Dendritic cell treated with granulocyte-macrophage colony-stimulating factor and Interleukin-4, amounts not matched to agents 40 ng/mL and 50 ng/mL, for 4 days (primary cell): ENCODE measurements around the gene EPHB6.

Experiments used
- H3K27ac Mint-ChIP-seq: one replicate; pipeline ENCODE4 v1.8.0; 2022; ENCODE audit warnings: mild to moderate bottlenecking, mixed read lengths
- H3K27me3 Mint-ChIP-seq: one replicate; pipeline ENCODE4 v1.8.0; 2022; ENCODE audit warnings: mild to moderate bottlenecking, mixed read lengths
- H3K36me3 Mint-ChIP-seq: one replicate; pipeline ENCODE4 v1.8.0; 2022; ENCODE audit warnings: low read depth, mixed read lengths
- H3K4me1 Mint-ChIP-seq: one replicate; pipeline ENCODE4 v1.8.0; 2022; ENCODE audit warnings: low read depth, mixed read lengths
- H3K4me3 Mint-ChIP-seq: one replicate; pipeline ENCODE4 v1.8.0; 2022; ENCODE audit warnings: mild to moderate bottlenecking, moderate library complexity, mixed read lengths
- H3K9me3 Mint-ChIP-seq: one replicate; pipeline ENCODE4 v1.8.0; 2022; ENCODE audit warnings: mixed read lengths
- intact Hi-C: fragments of 100-400 bp; cut with micrococcal nuclease; formaldehyde crosslinking; loops from one replicate; pipeline ENCODE4 v1.15.0; 2022

EPHB6 gene

DNA sequence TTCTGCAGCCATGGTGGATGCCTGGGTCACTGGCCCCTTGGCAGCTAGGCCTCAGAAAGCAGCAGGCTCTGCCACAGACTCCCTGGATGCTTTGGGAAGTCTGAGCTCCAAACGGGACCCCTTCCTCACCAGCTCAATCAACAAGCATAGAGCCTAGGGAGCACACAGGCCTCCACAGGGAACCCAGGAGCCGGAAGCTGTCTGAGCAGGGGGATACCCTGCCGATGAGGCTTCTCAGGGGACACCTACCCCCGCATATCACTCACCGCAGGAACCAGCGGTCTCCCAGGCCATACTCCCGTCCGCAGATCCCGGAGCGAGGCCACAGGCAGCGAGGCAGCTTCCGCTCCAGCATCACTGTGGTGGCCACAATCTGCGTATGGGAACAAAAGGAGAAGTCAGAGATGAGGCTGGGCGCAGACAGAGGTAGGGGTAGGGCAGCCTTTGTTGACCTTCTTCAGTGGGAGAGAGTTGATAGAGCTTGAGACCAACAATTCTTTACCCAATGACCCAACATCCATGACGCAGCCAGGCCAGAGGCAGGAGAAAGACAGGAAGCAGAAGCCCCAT is 17.3 kb downstream of the EPHB6 start:
- peaks cover 39% of the 10 kb centered on the region for H3K36me3 Mint-ChIP-seq
- H3K4me3 Mint-ChIP-seq, result no peak overlapping the region
- no peak overlapping the region for H3K27ac Mint-ChIP-seq
- H3K9me3 Mint-ChIP-seq, result no peaks in the 10 kb centered on the region
- no peaks in the 10 kb centered on the region for H3K4me1 Mint-ChIP-seq
- intact Hi-C loops, result no loop called here
- H3K27me3 Mint-ChIP-seq, result peaks cover 5% of the 10 kb centered on the region

DNA sequence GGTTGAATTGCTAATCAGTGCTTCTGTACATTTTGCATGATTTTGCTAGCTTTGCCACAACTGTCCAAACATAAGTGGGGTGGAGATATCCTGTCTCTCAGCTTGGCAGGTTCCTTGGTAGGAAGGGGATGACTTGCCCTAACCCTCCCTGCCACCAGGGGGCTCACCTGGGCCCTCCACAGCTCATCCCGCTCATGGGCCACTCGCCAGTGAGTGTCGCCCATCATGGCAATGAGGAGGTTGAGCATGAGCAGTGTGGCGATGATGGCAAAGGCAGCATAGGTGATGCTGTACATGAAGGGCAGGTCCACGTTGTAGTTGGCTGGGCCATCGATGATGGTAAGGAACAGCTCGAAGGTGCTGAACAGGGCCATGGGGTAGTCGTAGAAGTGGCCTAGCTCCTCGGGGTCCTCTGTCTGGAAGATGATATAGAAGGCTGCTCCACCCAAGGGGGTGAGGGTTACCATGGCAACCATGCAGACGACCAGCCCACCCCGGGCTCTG is 18.5 kb downstream of the EPHB6 start:
- Mint-ChIP-seq H3K9me3 (no peaks in the 10 kb centered on the region), H3K27me3 (peaks cover 5% of the 10 kb centered on the region), H3K4me1 (no peaks in the 10 kb centered on the region), H3K4me3 (no peak overlapping the region), H3K27ac (no peak overlapping the region), H3K36me3 (peaks cover 29% of the 10 kb centered on the region)
- intact Hi-C loops, result no loop called here

DNA sequence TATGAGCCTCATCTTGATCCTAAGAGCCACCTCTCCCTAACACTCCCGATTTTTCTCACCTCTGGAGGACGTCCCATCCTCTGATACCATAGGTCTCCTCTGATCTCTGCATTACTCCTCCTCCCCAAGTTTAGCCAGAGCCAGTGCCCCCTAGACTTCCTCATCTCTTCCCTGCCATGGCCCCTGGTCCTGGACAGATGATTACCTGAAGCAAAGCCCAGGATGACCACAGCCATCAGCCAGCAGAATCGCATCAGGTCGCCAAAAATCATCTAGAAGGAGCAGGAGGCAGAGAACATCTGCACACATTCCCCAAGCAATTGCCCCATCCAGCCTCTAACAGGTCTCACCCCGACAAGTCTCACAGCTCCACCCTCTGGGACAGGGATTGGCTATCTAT is 19.0 kb downstream of the EPHB6 start:
- Mint-ChIP-seq H3K9me3 (no peaks in the 10 kb centered on the region), H3K36me3 (peaks cover 24% of the 10 kb centered on the region), H3K4me3 (no peak overlapping the region), H3K27ac (no peak overlapping the region), H3K27me3 (peaks cover 5% of the 10 kb centered on the region), H3K4me1 (no peaks in the 10 kb centered on the region)
- intact Hi-C loops, result no loop called here

DNA sequence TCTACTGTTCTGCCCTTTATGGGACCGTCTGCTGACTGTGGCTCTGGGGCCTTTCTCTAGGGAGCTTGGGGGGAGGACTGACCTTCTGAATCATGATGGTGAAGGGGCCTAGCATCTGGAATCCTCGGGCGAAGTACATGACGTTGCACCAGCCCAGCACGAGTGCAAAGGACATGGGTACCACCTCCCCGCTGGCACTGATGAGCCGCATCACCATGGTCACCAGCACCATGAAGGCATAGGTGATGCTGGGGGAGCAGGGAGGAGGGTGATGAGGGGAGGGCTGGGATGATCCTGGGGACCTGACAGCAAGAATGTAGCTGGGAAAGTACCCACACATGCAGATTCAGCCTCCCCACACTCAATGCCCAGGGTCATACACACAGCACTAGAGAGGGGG is 19.5 kb downstream of the EPHB6 start:
- Mint-ChIP-seq H3K4me1 (no peaks in the 10 kb centered on the region), H3K36me3 (peaks cover 21% of the 10 kb centered on the region), H3K27ac (no peak overlapping the region), H3K9me3 (no peaks in the 10 kb centered on the region), H3K4me3 (no peak overlapping the region), H3K27me3 (peaks cover 6% of the 10 kb centered on the region)
- intact Hi-C loops, result no loop called here

DNA sequence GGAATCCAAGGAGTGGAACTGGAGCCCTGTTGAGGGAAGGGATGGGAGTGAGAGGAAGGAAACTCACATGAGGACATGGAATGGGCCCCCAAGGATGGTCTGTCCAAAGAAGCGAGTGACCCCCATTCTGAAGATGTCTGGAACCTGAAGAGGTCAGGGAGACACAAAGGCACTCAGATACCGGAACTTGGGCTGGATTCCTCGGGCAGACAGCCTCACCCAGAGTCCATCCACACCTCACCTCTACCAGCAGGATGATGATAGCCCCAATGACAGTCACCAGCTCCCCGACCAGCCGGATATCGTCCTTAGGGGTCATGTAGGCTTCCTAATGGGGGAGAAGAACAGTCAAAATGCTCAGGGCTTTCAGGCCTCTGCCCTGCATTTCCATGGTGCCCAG is 20.0 kb downstream of the EPHB6 start:
- intact Hi-C loops, result no loop called here

DNA sequence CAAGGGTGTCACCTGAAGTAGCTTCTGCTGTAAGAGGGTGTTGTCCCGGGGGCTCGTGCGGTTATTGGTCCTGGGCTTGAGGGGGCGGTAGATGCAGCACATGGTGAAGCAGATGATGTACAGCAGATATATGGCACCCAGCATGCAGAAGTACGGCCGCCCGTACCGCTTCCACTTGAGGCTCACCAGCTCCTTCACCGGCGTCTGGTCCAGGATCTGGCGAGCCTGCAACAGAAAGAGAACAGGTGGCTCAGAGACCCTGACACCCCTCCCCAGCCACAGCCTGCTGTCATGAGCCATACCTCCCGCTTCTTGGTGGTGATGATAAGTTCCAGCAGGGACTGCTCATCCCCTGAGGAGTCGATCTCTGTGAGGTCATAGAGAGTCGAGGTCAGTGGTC is 20.6 kb downstream of the EPHB6 start:
- H3K9me3 Mint-ChIP-seq, result no peaks in the 10 kb centered on the region
- H3K27ac Mint-ChIP-seq, result no peak overlapping the region
- H3K4me3 Mint-ChIP-seq, result no peak overlapping the region
- H3K36me3 Mint-ChIP-seq, result peaks cover 13% of the 10 kb centered on the region
- peaks cover 9% of the 10 kb centered on the region for H3K27me3 Mint-ChIP-seq
- intact Hi-C loops, result no loop called here
- H3K4me1 Mint-ChIP-seq, result no peaks in the 10 kb centered on the region

More for the DNA sequence above, 20.0 kb downstream of the EPHB6 start:
- Mint-ChIP-seq H3K9me3 (no peaks in the 10 kb centered on the region), H3K4me1 (no peaks in the 10 kb centered on the region), H3K27ac (no peak overlapping the region), H3K4me3 (no peak overlapping the region), H3K36me3 (peaks cover 19% of the 10 kb centered on the region), H3K27me3 (peaks cover 9% of the 10 kb centered on the region)

DNA sequence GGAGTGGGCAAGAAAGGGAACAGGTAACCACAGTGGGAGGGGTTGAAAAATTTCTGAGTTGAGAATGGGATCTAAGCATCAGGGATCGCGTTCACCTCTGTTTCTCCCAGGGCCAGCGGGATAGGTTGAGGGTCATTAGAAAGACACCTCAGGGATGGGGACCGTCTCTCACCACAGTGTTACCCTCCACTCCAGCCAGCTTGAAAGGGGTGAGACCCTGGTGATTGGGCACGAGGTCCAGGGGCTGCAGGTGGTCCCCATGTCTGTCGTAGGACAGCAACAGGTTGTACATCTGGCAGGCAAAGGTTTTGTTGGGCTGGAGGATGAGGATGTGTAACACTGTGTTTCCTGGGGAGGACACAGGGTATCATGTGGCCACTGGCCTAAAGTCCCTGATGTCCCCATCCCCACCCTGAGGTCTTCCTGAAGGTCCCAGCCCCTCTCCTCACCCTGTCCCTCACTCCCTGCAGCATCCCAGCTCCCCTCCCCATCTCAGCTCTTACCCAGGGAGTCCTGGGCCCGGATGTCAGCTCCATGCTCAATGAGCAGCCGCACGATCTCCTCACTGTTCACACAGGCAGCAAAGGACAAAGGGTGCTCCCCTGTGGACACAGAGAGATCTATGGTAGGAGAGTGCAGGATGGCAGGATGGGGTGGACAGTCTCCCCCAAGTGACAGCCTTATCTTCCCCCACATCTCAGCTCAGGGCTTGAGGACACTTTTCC is 21.5 kb downstream of the EPHB6 start:
- H3K27me3 Mint-ChIP-seq, result peaks cover 9% of the 10 kb centered on the region
- intact Hi-C loops, result no loop called here
- H3K4me3 Mint-ChIP-seq, result no peak overlapping the region
- no peak overlapping the region for H3K27ac Mint-ChIP-seq
- H3K4me1 Mint-ChIP-seq, result no peaks in the 10 kb centered on the region
- H3K9me3 Mint-ChIP-seq, result no peaks in the 10 kb centered on the region
- peaks cover 3% of the 10 kb centered on the region for H3K36me3 Mint-ChIP-seq

DNA sequence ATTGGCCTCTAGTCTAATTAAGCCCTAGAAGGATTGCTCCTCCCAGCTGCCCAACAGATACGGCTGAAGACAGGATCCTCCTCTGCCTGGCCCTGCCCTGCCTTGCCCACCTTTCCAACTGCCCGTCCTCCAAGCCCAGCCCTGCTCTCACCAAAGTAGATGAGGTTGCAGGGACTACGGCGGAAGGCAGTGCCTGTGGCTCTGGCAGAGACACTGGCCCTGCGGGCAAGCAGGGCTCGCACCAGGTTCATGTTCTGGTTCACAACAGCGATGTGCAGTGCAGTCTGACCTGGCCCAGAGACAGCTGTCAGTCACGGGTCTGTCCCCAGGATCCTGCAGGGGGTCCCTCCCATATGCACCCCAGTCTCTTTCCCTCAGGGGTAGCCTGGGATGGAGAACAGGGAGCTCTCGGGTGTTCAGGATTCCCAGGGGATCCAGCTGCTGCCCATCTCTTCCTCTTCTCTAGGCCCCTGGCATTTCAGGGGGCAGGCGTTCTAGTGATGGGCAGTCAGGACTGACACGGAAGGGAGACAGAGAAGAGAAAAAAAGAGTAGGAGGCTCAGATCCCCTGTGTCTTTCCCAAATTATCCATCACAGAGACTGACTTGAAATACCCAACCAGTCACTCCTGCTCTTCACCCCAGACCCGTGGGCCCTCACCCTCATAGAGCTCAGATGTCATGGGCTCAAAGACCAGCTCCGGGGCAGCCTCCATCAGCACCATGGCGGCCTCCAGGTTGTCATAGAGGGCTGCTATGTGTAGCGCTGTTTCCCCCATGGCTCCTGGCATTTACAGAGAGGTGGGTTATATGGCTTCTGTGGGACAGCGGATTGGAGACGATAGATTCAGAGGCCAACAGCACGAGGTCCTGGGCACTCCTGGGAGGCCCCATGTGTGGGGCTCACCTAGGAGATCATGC is 22.4 kb downstream of the EPHB6 start:
- no peaks in the 10 kb centered on the region for H3K36me3 Mint-ChIP-seq
- peaks cover 10% of the 10 kb centered on the region for H3K27me3 Mint-ChIP-seq
- H3K4me3 Mint-ChIP-seq, result no peak overlapping the region
- H3K27ac Mint-ChIP-seq, result no peak overlapping the region
- no peaks in the 10 kb centered on the region for H3K9me3 Mint-ChIP-seq
- H3K4me1 Mint-ChIP-seq, result no peaks in the 10 kb centered on the region
- intact Hi-C loops, result loop anchor here (1.0 kb wide), 1 partner anchor 114 kb away; no protein-coding TSS in a partner anchor

DNA sequence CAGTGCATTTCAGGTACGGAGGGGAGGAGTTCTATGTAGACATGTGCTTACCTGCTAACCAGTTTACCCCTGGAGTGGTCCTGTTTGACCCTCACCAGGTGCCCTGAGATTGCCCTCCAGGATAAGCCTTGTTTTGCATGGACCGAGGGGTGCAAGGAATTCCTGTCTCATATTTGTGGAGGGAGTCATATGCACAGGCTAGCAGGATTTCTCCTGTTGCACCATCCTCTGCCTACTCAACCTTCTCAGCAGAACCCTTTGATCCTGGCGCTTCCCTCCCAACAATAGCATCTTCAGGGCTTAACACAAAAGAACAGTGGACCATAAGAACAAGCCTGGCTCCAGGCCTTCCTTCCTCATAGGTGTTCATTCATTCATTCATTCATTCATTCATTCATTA is 23.4 kb downstream of the EPHB6 start:
- Mint-ChIP-seq H3K9me3 (no peaks in the 10 kb centered on the region), H3K27me3 (peaks cover 14% of the 10 kb centered on the region), H3K4me1 (no peaks in the 10 kb centered on the region), H3K36me3 (no peaks in the 10 kb centered on the region), H3K27ac (no peak overlapping the region), H3K4me3 (no peak overlapping the region)
- intact Hi-C loops, result no loop called here

DNA sequence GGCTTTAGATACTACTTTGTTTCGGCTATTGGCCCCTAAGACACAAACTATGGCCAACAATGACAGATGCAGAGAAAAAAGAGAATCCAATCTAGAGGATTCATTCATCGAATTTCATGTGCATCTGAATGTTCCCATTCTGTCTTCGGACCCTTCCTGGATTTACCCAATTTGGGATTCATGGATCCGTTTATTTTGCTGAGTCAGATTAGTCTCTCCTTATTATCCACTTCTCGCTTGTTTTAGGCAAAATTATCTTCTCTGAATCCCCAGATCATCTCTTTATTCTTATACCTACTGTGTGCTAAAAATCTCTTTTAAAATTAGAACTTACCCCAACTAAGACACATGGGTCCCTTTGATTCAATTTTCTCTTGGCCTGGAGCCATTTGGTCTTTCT is 24.2 kb downstream of the EPHB6 start:
- Mint-ChIP-seq H3K27me3 (peaks cover 14% of the 10 kb centered on the region), H3K4me3 (no peak overlapping the region), H3K9me3 (no peaks in the 10 kb centered on the region), H3K36me3 (no peaks in the 10 kb centered on the region), H3K4me1 (no peaks in the 10 kb centered on the region), H3K27ac (no peak overlapping the region)
- intact Hi-C loops, result no loop called here

DNA sequence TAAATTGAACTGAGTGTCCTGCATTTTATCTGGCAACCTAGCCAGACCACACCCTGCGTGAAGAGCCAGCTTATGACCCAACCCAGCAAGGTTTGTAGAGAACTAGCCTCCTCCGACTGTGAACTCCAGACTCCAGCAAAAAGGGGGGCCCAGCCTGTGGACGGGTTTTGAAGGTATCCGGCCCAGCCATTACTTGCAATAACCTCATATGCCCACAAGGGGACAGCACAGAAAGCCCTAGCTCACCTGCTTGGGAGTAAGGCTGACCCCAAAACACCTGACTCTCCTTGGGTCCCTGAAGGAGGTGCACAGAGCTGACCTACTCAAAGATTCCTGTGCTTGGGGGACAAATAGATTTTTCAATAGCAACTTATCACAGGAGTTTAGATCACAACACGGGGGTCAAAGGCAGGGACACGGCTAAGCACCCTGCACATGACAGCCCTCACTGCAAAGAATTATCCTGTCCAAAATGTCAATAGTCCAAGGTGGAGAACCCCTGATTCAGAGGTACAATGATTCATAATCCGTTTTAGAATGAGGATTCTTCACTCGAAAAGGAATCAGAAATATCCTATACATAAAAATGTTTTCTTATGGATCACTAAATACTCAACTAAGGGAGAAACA is 26.1 kb downstream of the EPHB6 start:
- intact Hi-C loops, result loop anchor here (1.0 to 10.0 kb wide), 3 partner anchors 80 to 334 kb away; no protein-coding TSS in a partner anchor
- Mint-ChIP-seq H3K4me3 (no peak overlapping the region), H3K36me3 (no peaks in the 10 kb centered on the region), H3K27me3 (peaks cover 10% of the 10 kb centered on the region), H3K4me1 (no peaks in the 10 kb centered on the region), H3K27ac (no peak overlapping the region), H3K9me3 (no peaks in the 10 kb centered on the region)

DNA sequence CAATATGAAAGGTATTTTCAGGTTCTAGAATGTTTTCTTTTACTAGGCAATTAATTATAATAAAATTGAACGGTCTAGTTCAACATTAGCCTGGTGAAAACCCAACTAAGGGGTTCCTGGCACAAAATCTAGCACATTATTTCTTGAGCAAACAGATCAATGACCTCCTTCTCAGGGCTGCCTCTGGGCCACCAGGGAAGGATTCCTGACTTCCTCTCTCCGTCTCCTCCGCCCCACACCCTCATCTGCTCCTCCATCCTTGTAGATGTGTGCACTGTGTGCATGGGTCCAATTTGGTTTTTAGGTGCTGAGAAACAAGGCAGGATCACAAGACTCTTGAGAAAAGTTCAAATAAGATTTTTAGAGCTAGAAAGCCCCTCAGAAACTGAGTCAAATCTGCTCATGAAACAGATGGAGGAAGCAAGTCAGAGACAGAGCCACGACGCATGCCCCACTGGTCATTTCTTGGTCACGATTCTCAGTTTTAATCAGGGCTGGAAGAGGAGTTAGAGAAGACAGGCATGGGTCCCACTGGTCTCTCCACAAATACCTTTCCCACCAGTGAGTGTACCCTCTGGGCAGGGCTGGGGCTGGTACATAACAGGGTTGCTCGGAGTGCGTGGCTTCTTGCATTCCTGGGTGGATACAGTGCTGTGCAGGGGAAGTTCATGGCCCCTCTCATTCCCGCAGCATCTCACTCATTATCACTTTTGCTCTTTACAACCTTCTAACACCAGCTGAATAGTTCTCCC is 26.9 kb downstream of the EPHB6 start:
- Mint-ChIP-seq H3K4me1 (no peaks in the 10 kb centered on the region), H3K27me3 (peaks cover 9% of the 10 kb centered on the region), H3K36me3 (no peaks in the 10 kb centered on the region), H3K9me3 (no peaks in the 10 kb centered on the region), H3K4me3 (no peak overlapping the region), H3K27ac (no peak overlapping the region)
- intact Hi-C loops, result loop anchor here (1.0 to 10.0 kb wide), 3 partner anchors 79 to 333 kb away; no protein-coding TSS in a partner anchor

DNA sequence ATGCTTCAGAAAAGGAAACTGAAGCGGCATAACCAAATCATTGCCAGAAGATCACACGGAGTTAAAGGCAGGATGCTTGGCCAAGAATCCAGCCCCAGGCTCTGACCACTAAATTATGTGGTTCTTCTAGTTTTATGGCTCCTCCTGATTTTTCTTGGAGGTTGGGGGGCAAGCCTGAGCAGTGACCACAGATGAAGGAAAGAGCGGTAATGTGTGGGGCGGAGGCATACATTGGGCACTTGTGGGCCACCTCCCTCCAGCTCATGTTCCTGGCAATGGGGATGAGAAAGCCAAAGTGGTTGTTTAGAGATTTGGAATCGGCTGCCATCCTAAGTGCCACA is 27.4 kb downstream of the EPHB6 start:
- Mint-ChIP-seq H3K36me3 (no peaks in the 10 kb centered on the region), H3K4me3 (no peak overlapping the region), H3K27ac (no peak overlapping the region), H3K27me3 (peaks cover 9% of the 10 kb centered on the region), H3K9me3 (no peaks in the 10 kb centered on the region), H3K4me1 (no peaks in the 10 kb centered on the region)
- intact Hi-C loops, result loop anchor here (10.0 kb wide), 1 partner anchor 332 kb away; no protein-coding TSS in a partner anchor
